Measurements from ENCODE around the gene FN1.

FN1 gene

GRCh38 chr2:215332872-215333595, 102.8 kb downstream of the FN1 start:
- TF ChIP-seq CTCF (conservative IDR thresholded peaks at IDR 0.05; ENCODE audit: low read depth, low read length) = no peak
- no peak for DNase-seq (ENCODE audit: low read depth)
- no peak overlapping the region for H3K4me3 ChIP-seq (ENCODE audit: low read depth, low read length)

GRCh38 chr2:215328066-215328465, 107.8 kb downstream of the FN1 start:
- H3K4me3 ChIP-seq (ENCODE audit: low read depth, low read length) = no peak overlapping the region

GRCh38 chr2:215324811-215325210, 111.1 kb downstream of the FN1 start:
- H3K4me3 ChIP-seq (ENCODE audit: low read depth, low read length) = no peak overlapping the region
- no peak for DNase-seq (ENCODE audit: low read depth)
- no peak for TF ChIP-seq CTCF (conservative IDR thresholded peaks at IDR 0.05; ENCODE audit: low read depth, low read length)

More at GRCh38 chr2:215328066-215328465, 107.8 kb downstream of the FN1 start:
- no peak for DNase-seq (ENCODE audit: low read depth)
- no peak for TF ChIP-seq CTCF (conservative IDR thresholded peaks at IDR 0.05; ENCODE audit: low read depth, low read length)

- TF ChIP-seq CTCF (conservative IDR thresholded peaks at IDR 0.05; ENCODE audit: low read depth, low read length) = no peak
- no peak for DNase-seq (ENCODE audit: low read depth)
- no peak overlapping the region for H3K4me3 ChIP-seq (ENCODE audit: low read depth, low read length)
Observed at GRCh38 chr2:215320679-215321078, 115.2 kb downstream of the FN1 start.

- no peak for TF ChIP-seq CTCF (conservative IDR thresholded peaks at IDR 0.05; ENCODE audit: low read depth, low read length)
- no peak overlapping the region for H3K4me3 ChIP-seq (ENCODE audit: low read depth, low read length)
- no peak for DNase-seq (ENCODE audit: low read depth)
Observed at GRCh38 chr2:215320102-215320501, 115.8 kb downstream of the FN1 start.

GRCh38 chr2:215319500-215319899, 116.4 kb downstream of the FN1 start:
- DNase-seq (ENCODE audit: low read depth) = no peak
- no peak for TF ChIP-seq CTCF (conservative IDR thresholded peaks at IDR 0.05; ENCODE audit: low read depth, low read length)
- no peak overlapping the region for H3K4me3 ChIP-seq (ENCODE audit: low read depth, low read length)

- no peak for DNase-seq (ENCODE audit: low read depth)
- no peak for TF ChIP-seq CTCF (conservative IDR thresholded peaks at IDR 0.05; ENCODE audit: low read depth, low read length)
Observed at GRCh38 chr2:215316336-215316735, 119.5 kb downstream of the FN1 start.

More at GRCh38 chr2:215316336-215316735, 119.5 kb downstream of the FN1 start:
- H3K4me3 ChIP-seq (ENCODE audit: low read depth, low read length) = no peak overlapping the region

Measured in choroid plexus epithelial cell (primary cell).